ENCODE results near the gene RAB6B. TPM values are rescaled to one million over a fixed set of nuclear protein-coding genes. Genes with fewer than 3 reads are reported as not detected.

Gene RAB6B
- total and polyA plus RNA-seq, 2 donors (not counting 1 experiment from before 2014, with no cell fraction given): 0.83 to 1.5 TPM

DNA sequence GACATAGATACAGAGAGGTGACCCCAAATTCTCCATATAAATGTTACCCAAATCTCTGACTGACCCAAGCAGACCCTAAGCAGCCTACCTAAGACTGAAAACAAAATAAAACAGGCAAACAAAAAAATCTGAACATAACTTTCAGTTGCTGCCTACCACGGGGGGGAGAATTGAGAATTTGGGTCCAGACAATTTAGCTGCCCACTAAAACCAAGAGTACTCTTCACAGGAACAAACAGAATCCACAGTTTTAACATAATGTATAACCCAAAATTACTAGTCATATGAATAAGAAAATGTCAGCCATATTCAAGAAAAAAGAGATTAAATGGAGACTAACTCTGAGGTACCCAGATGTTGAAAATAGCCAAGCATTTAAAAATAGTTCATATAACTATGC lies 45.6 kb downstream of the RAB6B start:
- TF ChIP-seq EZH2 (IDR thresholded peaks at IDR 0.05; ENCODE audit: low read length, missing control alignments) (no peak), CTCF (conservative IDR thresholded peaks at IDR 0.05 in 1 of 2, IDR thresholded peaks at IDR 0.05 in 1 of 2; ENCODE audit: low read depth in 1 of 2, low read length in 2 of 2) (no peak)
- no peaks in the 10 kb centered on the region for H3K79me2 ChIP-seq (ENCODE audit: control insufficient read depth, insufficient read depth, low read length)
- DNase-seq (ENCODE audit: low read depth in 2 of 2): no peak

DNA sequence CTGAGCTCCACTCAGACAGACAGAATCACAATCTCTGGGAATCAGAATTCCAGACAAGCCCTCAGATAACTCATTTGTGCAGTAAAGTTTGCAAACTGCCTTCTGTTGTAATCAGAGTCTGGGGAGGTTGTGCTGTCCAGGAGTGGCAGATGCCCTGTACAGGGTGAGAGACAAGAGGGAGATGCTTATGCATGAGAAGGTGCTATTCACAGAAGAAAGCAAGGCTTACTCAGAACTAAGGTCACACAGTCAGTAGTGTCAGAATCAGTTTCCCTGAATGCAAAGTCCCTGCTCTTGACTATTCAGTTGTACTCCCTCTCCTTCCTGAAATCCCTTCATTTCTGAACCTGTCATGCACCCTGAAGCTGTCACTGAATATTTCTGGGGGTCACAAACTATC lies 46.3 kb downstream of the RAB6B start:
- H3K36me3 ChIP-seq (ENCODE audit: control insufficient read depth, insufficient read depth, low read length): no peaks in the 10 kb centered on the region
- no peak overlapping the region for H3K4me2 ChIP-seq (ENCODE audit: extremely low read depth, insufficient read depth, low read length)
- H3K27me3 ChIP-seq (ENCODE audit: control insufficient read depth, insufficient read depth, low read length): peaks cover 8% of the 10 kb centered on the region
- no peaks in the 10 kb centered on the region for H3K9me3 ChIP-seq (ENCODE audit: control insufficient read depth, insufficient read depth, low read depth, low read length)
- no peaks in the 10 kb centered on the region for H3K79me2 ChIP-seq (ENCODE audit: control insufficient read depth, insufficient read depth, low read length)
- H3K4me1 ChIP-seq (ENCODE audit: control insufficient read depth, extremely low read depth, insufficient read depth, low read length): no peaks in the 10 kb centered on the region
- no peak overlapping the region for H2AFZ ChIP-seq (ENCODE audit: low read length)
- no peak for TF ChIP-seq EZH2 (IDR thresholded peaks at IDR 0.05; ENCODE audit: low read length, missing control alignments)
- TF ChIP-seq CTCF (conservative IDR thresholded peaks at IDR 0.05 in 1 of 2, IDR thresholded peaks at IDR 0.05 in 1 of 2; ENCODE audit: low read depth in 1 of 2, low read length in 2 of 2): no peak
- no peak overlapping the region for H3K4me3 ChIP-seq (replicated peaks in 1 of 4; ENCODE audit: control extremely low read depth in 1 of 4, insufficient read depth in 1 of 4, low read depth in 3 of 4, low read length in 4 of 4)
- no peak for DNase-seq (ENCODE audit: low read depth in 2 of 2)
- no peak overlapping the region for H3K27ac ChIP-seq (ENCODE audit: insufficient read depth, low read length)
- no peaks in the 10 kb centered on the region for H4K20me1 ChIP-seq (ENCODE audit: control insufficient read depth, extremely low read depth, insufficient read depth, low read length)
- H3K9ac ChIP-seq (ENCODE audit: insufficient read depth, low read length): no peak overlapping the region

More for the DNA sequence above, 45.6 kb downstream of the RAB6B start:
- Histone ChIP-seq H3K27ac (ENCODE audit: insufficient read depth, low read length) (no peak overlapping the region), H3K4me2 (ENCODE audit: extremely low read depth, insufficient read depth, low read length) (no peak overlapping the region), H3K4me3 (replicated peaks in 1 of 4; ENCODE audit: control extremely low read depth in 1 of 4, insufficient read depth in 1 of 4, low read depth in 3 of 4, low read length in 4 of 4) (no peak overlapping the region), H3K36me3 (ENCODE audit: control insufficient read depth, insufficient read depth, low read length) (no peaks in the 10 kb centered on the region), H3K9me3 (ENCODE audit: control insufficient read depth, insufficient read depth, low read depth, low read length) (no peaks in the 10 kb centered on the region), H3K9ac (ENCODE audit: insufficient read depth, low read length) (no peak overlapping the region), H3K27me3 (ENCODE audit: control insufficient read depth, insufficient read depth, low read length) (peaks cover 8% of the 10 kb centered on the region), H4K20me1 (ENCODE audit: control insufficient read depth, extremely low read depth, insufficient read depth, low read length) (no peaks in the 10 kb centered on the region), H3K4me1 (ENCODE audit: control insufficient read depth, extremely low read depth, insufficient read depth, low read length) (no peaks in the 10 kb centered on the region), H2AFZ (ENCODE audit: low read length) (no peak overlapping the region)

DNA sequence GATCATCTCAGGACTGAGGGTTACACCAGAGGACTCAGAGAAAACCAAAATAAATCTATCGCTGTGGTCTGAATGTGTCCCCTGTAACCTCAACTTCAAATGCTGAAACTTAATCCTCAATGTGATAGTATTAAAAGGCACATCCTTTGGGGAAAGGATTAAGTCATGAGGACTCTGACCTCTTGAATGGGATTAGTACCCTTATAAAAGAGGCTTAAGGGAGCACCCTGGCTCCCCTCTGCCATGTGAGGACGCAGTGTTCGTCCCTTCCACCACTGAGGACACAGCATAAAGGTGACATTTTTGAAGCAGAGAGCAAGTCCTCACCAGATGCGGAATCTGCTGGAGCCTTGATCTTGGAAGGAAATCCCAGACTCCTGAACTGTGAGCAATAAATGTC lies 50.6 kb downstream of the RAB6B start:
- Histone ChIP-seq H3K27ac (ENCODE audit: insufficient read depth, low read length) (no peak overlapping the region), H3K79me2 (ENCODE audit: control insufficient read depth, insufficient read depth, low read length) (no peaks in the 10 kb centered on the region), H3K9me3 (ENCODE audit: control insufficient read depth, insufficient read depth, low read depth, low read length) (no peaks in the 10 kb centered on the region), H3K36me3 (ENCODE audit: control insufficient read depth, insufficient read depth, low read length) (no peaks in the 10 kb centered on the region), H3K9ac (ENCODE audit: insufficient read depth, low read length) (no peak overlapping the region), H4K20me1 (ENCODE audit: control insufficient read depth, extremely low read depth, insufficient read depth, low read length) (no peaks in the 10 kb centered on the region), H3K4me1 (ENCODE audit: control insufficient read depth, extremely low read depth, insufficient read depth, low read length) (peaks cover 6% of the 10 kb centered on the region), H3K4me3 (replicated peaks in 1 of 4; ENCODE audit: control extremely low read depth in 1 of 4, insufficient read depth in 1 of 4, low read depth in 3 of 4, low read length in 4 of 4) (no peak overlapping the region), H3K27me3 (ENCODE audit: control insufficient read depth, insufficient read depth, low read length) (peaks cover 8% of the 10 kb centered on the region), H3K4me2 (ENCODE audit: extremely low read depth, insufficient read depth, low read length) (no peak overlapping the region), H2AFZ (ENCODE audit: low read length) (no peak overlapping the region)
- TF ChIP-seq EZH2 (IDR thresholded peaks at IDR 0.05; ENCODE audit: low read length, missing control alignments) (no peak), CTCF (conservative IDR thresholded peaks at IDR 0.05 in 1 of 2, IDR thresholded peaks at IDR 0.05 in 1 of 2; ENCODE audit: low read depth in 1 of 2, low read length in 2 of 2) (no peak)
- DNase-seq (ENCODE audit: low read depth in 2 of 2): no peak
